Measurements from ENCODE around the gene SERPINA5. TPM values are rescaled to one million over a fixed set of nuclear protein-coding genes. Genes with fewer than 3 reads are reported as not detected.
"Not testable (repeated sequence)": the region's sequence is repeated elsewhere in the genome, so short reads cannot be mapped to it uniquely, and the experiment has no call there.

Gene SERPINA5
- total and polyA plus RNA-seq, 2 of the 13 experiments (the other 11 are each of a cell fraction or from before 2014, with no cell fraction given) = 449 to 498 TPM

GRCh38 chr14:94636744-94637412 lies 55.7 kb downstream of the SERPINA5 start (continued):
- TF ChIP-seq, protein P1, sequence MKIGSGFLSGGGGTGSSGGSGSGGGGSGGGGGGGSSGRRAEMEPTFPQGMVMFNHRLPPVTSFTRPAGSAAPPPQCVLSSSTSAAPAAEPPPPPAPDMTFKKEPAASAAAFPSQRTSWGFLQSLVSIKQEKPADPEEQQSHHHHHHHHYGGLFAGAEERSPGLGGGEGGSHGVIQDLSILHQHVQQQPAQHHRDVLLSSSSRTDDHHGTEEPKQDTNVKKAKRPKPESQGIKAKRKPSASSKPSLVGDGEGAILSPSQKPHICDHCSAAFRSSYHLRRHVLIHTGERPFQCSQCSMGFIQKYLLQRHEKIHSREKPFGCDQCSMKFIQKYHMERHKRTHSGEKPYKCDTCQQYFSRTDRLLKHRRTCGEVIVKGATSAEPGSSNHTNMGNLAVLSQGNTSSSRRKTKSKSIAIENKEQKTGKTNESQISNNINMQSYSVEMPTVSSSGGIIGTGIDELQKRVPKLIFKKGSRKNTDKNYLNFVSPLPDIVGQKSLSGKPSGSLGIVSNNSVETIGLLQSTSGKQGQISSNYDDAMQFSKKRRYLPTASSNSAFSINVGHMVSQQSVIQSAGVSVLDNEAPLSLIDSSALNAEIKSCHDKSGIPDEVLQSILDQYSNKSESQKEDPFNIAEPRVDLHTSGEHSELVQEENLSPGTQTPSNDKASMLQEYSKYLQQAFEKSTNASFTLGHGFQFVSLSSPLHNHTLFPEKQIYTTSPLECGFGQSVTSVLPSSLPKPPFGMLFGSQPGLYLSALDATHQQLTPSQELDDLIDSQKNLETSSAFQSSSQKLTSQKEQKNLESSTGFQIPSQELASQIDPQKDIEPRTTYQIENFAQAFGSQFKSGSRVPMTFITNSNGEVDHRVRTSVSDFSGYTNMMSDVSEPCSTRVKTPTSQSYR (CRISPR knock-in tag; IDR thresholded peaks at IDR 0.05; ENCODE audit: borderline replicate concordance) = peak; percentile 28; the same call in 1 of the 2 replicates
- TF ChIP-seq NR2F6 (IDR thresholded peaks at IDR 0.05) (peak; percentile 95), NR2F6 (CRISPR knock-in tag; IDR thresholded peaks at IDR 0.05) (peak; percentile 91), SIX1 (CRISPR knock-in tag; IDR thresholded peaks at IDR 0.05; ENCODE audit: borderline replicate concordance) (peak; percentile 53; the same call in 1 of the 2 replicates), SPEN (CRISPR knock-in tag; IDR thresholded peaks at IDR 0.05; ENCODE audit: low read depth) (peak; percentile 49; the same call in 1 of the 2 replicates), KIAA2018 (CRISPR knock-in tag; IDR thresholded peaks at IDR 0.05; ENCODE audit: borderline replicate concordance) (no peak), ATF7-NPFF (CRISPR knock-in tag; IDR thresholded peaks at IDR 0.05; ENCODE audit: low read depth) (no peak), ZNF607 (CRISPR knock-in tag; IDR thresholded peaks at IDR 0.05; ENCODE audit: borderline replicate concordance) (0 out of 2 replicates have a peak, but pooled peaks have one; percentile 26), CREM (IDR thresholded peaks at IDR 0.05) (peak; percentile 86), CREM (CRISPR knock-in tag; IDR thresholded peaks at IDR 0.05) (no peak), SP5 (CRISPR knock-in tag; IDR thresholded peaks at IDR 0.05; ENCODE audit: borderline replicate concordance, low read depth) (peak; percentile 100), CENPT (CRISPR knock-in tag; IDR thresholded peaks at IDR 0.05; ENCODE audit: low read depth) (no peak), GATAD2A (CRISPR knock-in tag; IDR thresholded peaks at IDR 0.05) (peak; percentile 92)

DNA sequence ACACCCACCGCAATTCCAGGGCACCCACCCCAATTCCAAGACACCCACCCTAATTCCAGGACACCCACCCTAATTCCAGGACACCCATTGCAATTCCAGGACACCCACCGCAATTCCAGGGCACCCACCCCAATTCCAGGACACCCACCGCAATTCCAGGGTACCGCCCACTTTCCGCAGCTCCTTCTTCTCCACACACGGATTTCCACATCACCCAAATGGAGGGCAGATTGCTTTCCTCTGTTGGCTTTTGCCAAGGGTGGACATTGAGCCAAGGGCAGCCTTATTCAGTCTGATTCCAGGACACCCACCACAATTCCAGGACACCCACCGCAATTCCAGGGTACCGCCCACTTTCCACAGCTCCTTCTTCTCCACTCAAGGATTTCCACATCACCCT lies 56.6 kb downstream of the SERPINA5 start:
- H3K9ac ChIP-seq (ENCODE audit: insufficient read depth, low read depth, low read length); H3K9me3 ChIP-seq (ENCODE audit: low read length); H4K20me1 ChIP-seq (ENCODE audit: insufficient read depth, low read length); H3K4me2 ChIP-seq (ENCODE audit: low read depth, low read length); H3K36me3 ChIP-seq (replicated peaks in 1 of 2; ENCODE audit: control insufficient read depth in 1 of 2, insufficient read depth in 2 of 2, low read length in 2 of 2); CTCF ChIA-PET (ENCODE audit: low intra/inter-chr PET ratio, low total read pairs); H2AFZ ChIP-seq (ENCODE audit: low read length); H3K27ac ChIP-seq (ENCODE audit: extremely low read length, insufficient read depth, low read length); in situ Hi-C loops (cut with HindIII; ENCODE audit: extremely low pct_ligation_motif_present, low pct_unique_long_range_greater_than_20kb); H3K27me3 ChIP-seq (ENCODE audit: control insufficient read depth in 1 of 2, insufficient read depth in 2 of 2, low read length in 2 of 2); ATAC-seq; BruUV-seq (replicated peaks); H3K79me2 ChIP-seq (ENCODE audit: insufficient read depth, low read length); FAIRE-seq; H3K4me3 ChIP-seq (replicated peaks in 1 of 3; ENCODE audit: insufficient read depth in 1 of 3, low read depth in 2 of 3, low read length in 3 of 3); DNase-seq (ENCODE audit: low spot score): not testable (repeated sequence)
- POLR2A ChIA-PET = interaction anchor here (1.3 to 3.6 kb wide), 4 partner anchors 16 to 44 kb away, joined by 4 to 22 read pairs (median 8); no protein-coding TSS in a partner anchor
- intact Hi-C loops (cut with micrococcal nuclease; ENCODE audit: unreplicated experiment) = loop anchor here (2.0 kb wide), 2 partner anchors 17 to 43 kb away; no protein-coding TSS in a partner anchor
- H3K4me1 ChIP-seq (ENCODE audit: insufficient read depth, low read length) = peaks cover 81% of the 10 kb centered on the region
- WGBS (ENCODE audit: low lambda C conversion rate) = 92% methylated on average over 8 of the region's 8 CpGs
